Suprapubic skin (tissue), 4 donors: Measurements from ENCODE around the gene SOCS7.

Experiments
- CTCF ChIP-seq, 2 donors: fragments of 200-600 bp in 1 of 2; fragments of 450-650 bp in 1 of 2; sonication (generic) in 1 of 2; IDR thresholded peaks; one replicate each; pipeline ENCODE4 v1.5.1; 2016 to 2019; ENCODE audit warnings: antibody characterized with exemption in 2 of 2, mild to moderate bottlenecking in 1 of 2, moderate library complexity in 1 of 2
- POLR2A ChIP-seq, 2 donors: fragments of 450-650 bp; IDR thresholded peaks; one replicate each; pipeline ENCODE4 v1.6.1; 2017; ENCODE audit warnings: antibody characterized with exemption in 2 of 2, mild to moderate bottlenecking in 2 of 2, moderate library complexity in 2 of 2
- POLR2AphosphoS5 ChIP-seq, 3 donors: sonication (generic); formaldehyde crosslinking; IDR thresholded peaks; one replicate each; pipeline ENCODE4 v1.6.1; 2017; ENCODE audit warnings: antibody characterized with exemption in 3 of 3

- TF ChIP-seq CTCF (IDR thresholded peaks at IDR 0.05) (no peak), POLR2A (IDR thresholded peaks at IDR 0.05) (no peak), POLR2AphosphoS5 (IDR thresholded peaks at IDR 0.05) (no peak)
These were observed 72.8 kb downstream of the SOCS7 start for GRCh38 chr17:38424297-38424972.
